Measurements from ENCODE around the gene CDC25B. TPM values are rescaled to one million over a fixed set of nuclear protein-coding genes. Genes with fewer than 3 reads are reported as not detected.

The CDC25B gene
- total and polyA plus RNA-seq, 2 of the 13 experiments (the other 11 are each of a cell fraction or from before 2014, with no cell fraction given): 14.5 to 19.4 TPM

GRCh38 chr20:3767427-3768341 lies 28.4 kb upstream of the CDC25B start, which contains the start of gene ADISSP (continued):
- TF ChIP-seq ZNF20 (CRISPR knock-in tag; IDR thresholded peaks at IDR 0.05) (peak; percentile 82), DRAP1 (CRISPR knock-in tag; IDR thresholded peaks at IDR 0.05) (peak; percentile 86), NR2F1 (CRISPR knock-in tag; IDR thresholded peaks at IDR 0.05) (peak; percentile 10 to 41; a peak in 3 of 4 replicates), NR0B2 (CRISPR knock-in tag; IDR thresholded peaks at IDR 0.05) (no peak; the same call in none of the 2 replicates), NCOR1 (IDR thresholded peaks at IDR 0.05; ENCODE audit: borderline replicate concordance, low read length) (no peak), ZNF431 (CRISPR knock-in tag; IDR thresholded peaks at IDR 0.05; ENCODE audit: borderline replicate concordance, low read depth) (peak; percentile 97), DBP (CRISPR knock-in tag; IDR thresholded peaks at IDR 0.05; ENCODE audit: not compliant biosample characterization) (peak; percentile 91), ZNF451 (CRISPR knock-in tag; IDR thresholded peaks at IDR 0.05) (no peak; the same call in 1 of the 2 replicates), SRSF4 (IDR thresholded peaks at IDR 0.05; ENCODE audit: low read depth, low read length, poor library complexity, severe bottlenecking) (no peak), MAF1 (CRISPR knock-in tag; IDR thresholded peaks at IDR 0.05; ENCODE audit: borderline replicate concordance) (0 out of 2 replicates have a peak, but pooled peaks have one; percentile 6), USF2 (IDR thresholded peaks at IDR 0.05; ENCODE audit: low read depth, low read length) (peak; percentile 95), USF2 (CRISPR knock-in tag; IDR thresholded peaks at IDR 0.05; ENCODE audit: borderline replicate concordance) (peak; percentile 97), ZNF761 (CRISPR knock-in tag; conservative IDR thresholded peaks at IDR 0.05) (peak; percentile 89), UBTF (CRISPR knock-in tag; IDR thresholded peaks at IDR 0.05) (peak; percentile 82; the same call in 1 of the 2 replicates), ZNF546 (CRISPR knock-in tag; conservative IDR thresholded peaks at IDR 0.05) (peak; percentile 80; the same call in 1 of the 2 replicates), PAXIP1 (CRISPR knock-in tag; conservative IDR thresholded peaks at IDR 0.05) (peak; percentile 79)

Measured in HepG2 (cell line).